Measurements from ENCODE around the gene MAST1. TPM values are rescaled to one million over a fixed set of nuclear protein-coding genes. Genes with fewer than 3 reads are reported as not detected.
"Not testable (repeated sequence)": the region's sequence is repeated elsewhere in the genome, so short reads cannot be mapped to it uniquely, and the experiment has no call there.

The MAST1 gene
- total RNA-seq, 2 donors from 2014 or later = 2.4 to 2.6 TPM

- ATAC-seq (replicated peaks) = peak; percentile 72
- Mint-ChIP-seq H3K9me3 (no peaks in the 10 kb centered on the region), H3K27ac (peak overlapping the region; percentile 49), H3K27me3 (no peaks in the 10 kb centered on the region), H3K4me3 (peak overlapping the region; percentile 88), H3K4me1 (no peaks in the 10 kb centered on the region), H3K36me3 (ENCODE audit: low read depth) (no peaks in the 10 kb centered on the region)
These were observed 46.8 kb downstream of the MAST1 start for GRCh38 chr19:12884926-12885748.

- no peaks in the 10 kb centered on the region for H3K27me3 Mint-ChIP-seq
- no peaks in the 10 kb centered on the region for H3K9me3 Mint-ChIP-seq
- H3K4me3 Mint-ChIP-seq = peak overlapping the region; percentile 88
- H3K4me1 Mint-ChIP-seq = peaks cover 7% of the 10 kb centered on the region
- H3K36me3 Mint-ChIP-seq (ENCODE audit: low read depth) = peaks cover 6% of the 10 kb centered on the region
- no peak overlapping the region for H3K27ac Mint-ChIP-seq
- peak; percentile 8 for ATAC-seq (replicated peaks)
These were observed 47.7 kb downstream of the MAST1 start for GRCh38 chr19:12885749-12886650.

GRCh38 chr19:12886651-12886968 is 48.3 kb downstream of the MAST1 start:
- peaks cover 9% of the 10 kb centered on the region for H3K4me1 Mint-ChIP-seq

GRCh38 chr19:12886969-12887747 is 48.8 kb downstream of the MAST1 start, which contains the start of gene KLF1:
TSS of gene KLF1 (minus strand) at chr19:12887201. CDS start at chr19:12887140, 61 bp downstream.
- Mint-ChIP-seq H3K4me3 (peak within 1 kb of the TSS; percentile 66), H3K27me3 (no peaks in the 10 kb centered on the region), H3K27ac (no peak within 1 kb of the TSS), H3K4me1 (peaks cover 9% of the 10 kb centered on the region), H3K9me3 (no peaks in the 10 kb centered on the region), H3K36me3 (ENCODE audit: low read depth) (peaks cover 8% of the 10 kb centered on the region)
- no peak for ATAC-seq (replicated peaks)

More at GRCh38 chr19:12886651-12886968, 48.3 kb downstream of the MAST1 start:
- Mint-ChIP-seq H3K27ac (no peak overlapping the region), H3K27me3 (no peaks in the 10 kb centered on the region), H3K36me3 (ENCODE audit: low read depth) (peaks cover 8% of the 10 kb centered on the region), H3K9me3 (no peaks in the 10 kb centered on the region), H3K4me3 (peak overlapping the region; percentile 66)
- no peak for ATAC-seq (replicated peaks)

GRCh38 chr19:12888006-12888603 is 49.8 kb downstream of the MAST1 start:
- H3K4me1 Mint-ChIP-seq = peaks cover 9% of the 10 kb centered on the region
- no peaks in the 10 kb centered on the region for H3K27me3 Mint-ChIP-seq
- H3K4me3 Mint-ChIP-seq = no peak overlapping the region
- H3K9me3 Mint-ChIP-seq = no peaks in the 10 kb centered on the region
- no peak overlapping the region for H3K27ac Mint-ChIP-seq
- H3K36me3 Mint-ChIP-seq (ENCODE audit: low read depth) = peaks cover 9% of the 10 kb centered on the region
- no peak for ATAC-seq (replicated peaks)

- ATAC-seq (replicated peaks); H3K4me1 Mint-ChIP-seq; H3K27me3 Mint-ChIP-seq; H3K9me3 Mint-ChIP-seq: not testable (repeated sequence)
- Mint-ChIP-seq H3K27ac (peak overlapping the region; percentile 95), H3K36me3 (ENCODE audit: low read depth) (peaks cover 32% of the 10 kb centered on the region), H3K4me3 (peak overlapping the region; percentile 98)
These were observed 52.0 kb downstream of the MAST1 start for GRCh38 chr19:12890299-12890786.

- Mint-ChIP-seq H3K36me3 (ENCODE audit: low read depth) (peaks cover 38% of the 10 kb centered on the region), H3K9me3 (no peaks in the 10 kb centered on the region), H3K4me3 (peak within 1 kb of the TSS; percentile 98), H3K27me3 (no peaks in the 10 kb centered on the region), H3K27ac (peak within 1 kb of the TSS; percentile 95), H3K4me1 (peaks cover 9% of the 10 kb centered on the region)
- ATAC-seq (replicated peaks) = peak; percentile 97
These were observed 52.7 kb downstream of the MAST1 start, which contains the start of gene GCDH for GRCh38 chr19:12890787-12891552. TSS of gene GCDH (plus strand) at chr19:12891160. CDS start at chr19:12891305, 145 bp downstream.

- Mint-ChIP-seq H3K27me3 (no peaks in the 10 kb centered on the region), H3K9me3 (no peaks in the 10 kb centered on the region), H3K4me3 (peak overlapping the region; percentile 98), H3K36me3 (ENCODE audit: low read depth) (peaks cover 44% of the 10 kb centered on the region), H3K4me1 (peaks cover 9% of the 10 kb centered on the region), H3K27ac (peak overlapping the region; percentile 95)
- no peak for ATAC-seq (replicated peaks)
These were observed 53.3 kb downstream of the MAST1 start for GRCh38 chr19:12891553-12892021.

GRCh38 chr19:12893582-12893981 is 55.3 kb downstream of the MAST1 start:
- Mint-ChIP-seq H3K27ac (no peak overlapping the region), H3K4me1 (peaks cover 9% of the 10 kb centered on the region), H3K36me3 (ENCODE audit: low read depth) (peaks cover 60% of the 10 kb centered on the region), H3K4me3 (peak overlapping the region; percentile 32), H3K9me3 (no peaks in the 10 kb centered on the region), H3K27me3 (no peaks in the 10 kb centered on the region)
- ATAC-seq (replicated peaks) = no peak

GRCh38 chr19:12896460-12896859 is 58.1 kb downstream of the MAST1 start:
- Mint-ChIP-seq H3K36me3 (ENCODE audit: low read depth) (peaks cover 72% of the 10 kb centered on the region), H3K27me3 (no peaks in the 10 kb centered on the region), H3K4me1 (no peaks in the 10 kb centered on the region), H3K9me3 (no peaks in the 10 kb centered on the region), H3K4me3 (no peak overlapping the region), H3K27ac (no peak overlapping the region)
- no peak for ATAC-seq (replicated peaks)

GRCh38 chr19:12899891-12900518 is 61.7 kb downstream of the MAST1 start:
- H3K27ac Mint-ChIP-seq = peak overlapping the region; percentile 73
- H3K36me3 Mint-ChIP-seq (ENCODE audit: low read depth) = peaks cover 52% of the 10 kb centered on the region
- no peak overlapping the region for H3K4me3 Mint-ChIP-seq

GRCh38 chr19:12907166-12907565 is 68.9 kb downstream of the MAST1 start:
- no peaks in the 10 kb centered on the region for H3K9me3 Mint-ChIP-seq
- no peaks in the 10 kb centered on the region for H3K4me1 Mint-ChIP-seq
- H3K27me3 Mint-ChIP-seq = no peaks in the 10 kb centered on the region
- no peak for ATAC-seq (replicated peaks)
- H3K27ac Mint-ChIP-seq = no peak overlapping the region
- no peak overlapping the region for H3K4me3 Mint-ChIP-seq
- peaks cover 4% of the 10 kb centered on the region for H3K36me3 Mint-ChIP-seq (ENCODE audit: low read depth)

More at GRCh38 chr19:12899891-12900518, 61.7 kb downstream of the MAST1 start:
- Mint-ChIP-seq H3K4me1 (no peaks in the 10 kb centered on the region), H3K27me3 (no peaks in the 10 kb centered on the region), H3K9me3 (no peaks in the 10 kb centered on the region)
- ATAC-seq (replicated peaks) = peak; percentile 95
